NCI-H774 (cell line): ENCODE results near the gene NDOR1.
A peak's percentile ranks its signal among the peaks of the same experiment; 100 is the strongest.

ENCODE experiments used
- DNase-seq: peaks from one replicate; lab custom pipeline; 2025; lab: John Stamatoyannopoulos, UW

The NDOR1 gene

GRCh38 chr9:137199411-137200121 lies 5.9 kb upstream of the NDOR1 start:
- no peak for DNase-seq

GRCh38 chr9:137200311-137201204 lies 4.9 kb upstream of the NDOR1 start, which contains the start of gene TPRN:
Gene TPRN, minus strand, starts transcription at chr9:137200741. Its CDS starts 30 bp downstream, at chr9:137200711.
- peak; percentile 100 for DNase-seq

- DNase-seq = no peak
Observed at GRCh38 chr9:137201205-137201868, 4.2 kb upstream of the NDOR1 start.

GRCh38 chr9:137202966-137203365 lies 2.5 kb upstream of the NDOR1 start:
- DNase-seq = no peak

GRCh38 chr9:137204731-137205125 lies 772 bp upstream of the NDOR1 start:
- DNase-seq = no peak

GRCh38 chr9:137206602-137207001 lies 1.1 kb downstream of the NDOR1 start:
- no peak for DNase-seq

GRCh38 chr9:137211532-137211931 lies 6.0 kb downstream of the NDOR1 start:
- no peak for DNase-seq

- DNase-seq = no peak
Observed at GRCh38 chr9:137212520-137212919, 7.0 kb downstream of the NDOR1 start.

GRCh38 chr9:137213160-137214060 lies 7.9 kb downstream of the NDOR1 start:
- no peak for DNase-seq

GRCh38 chr9:137214620-137215019 lies 9.1 kb downstream of the NDOR1 start:
- DNase-seq = no peak

GRCh38 chr9:137215196-137215986 lies 9.9 kb downstream of the NDOR1 start:
- no peak for DNase-seq

- no peak for DNase-seq
Observed at GRCh38 chr9:137216188-137216965, 10.9 kb downstream of the NDOR1 start.

- DNase-seq = no peak
Observed at GRCh38 chr9:137217276-137218211, 12.0 kb downstream of the NDOR1 start.

GRCh38 chr9:137218212-137218753 lies 12.8 kb downstream of the NDOR1 start:
- DNase-seq = no peak

GRCh38 chr9:137218754-137219271 lies 13.3 kb downstream of the NDOR1 start:
- DNase-seq = no peak

- no peak for DNase-seq
Observed at GRCh38 chr9:137219757-137220316, 14.3 kb downstream of the NDOR1 start.

GRCh38 chr9:137220317-137221094 lies 15.0 kb downstream of the NDOR1 start:
- no peak for DNase-seq
